Mesothelial cell of epicardium (in vitro differentiated cells): ENCODE data around the gene RARB. TPM values are rescaled to one million over a fixed set of nuclear protein-coding genes. Genes with fewer than 3 reads are reported as not detected.

Experiments used
- DNase-seq, 2 experiments: peaks; one replicate each; pipeline ENCODE4 v3.0.0; 2021; ENCODE audit warnings: low spot score in 2 of 2; ENCODE audit not compliant: unreplicated experiment in 2 of 2
- H3K27ac Mint-ChIP-seq: 2 replicates; pipeline ENCODE4 v1.8.0; 2021; ENCODE audit warnings: mixed read lengths
- H3K27me3 Mint-ChIP-seq: 2 replicates; pipeline ENCODE4 v1.8.0; 2021; ENCODE audit warnings: low read depth, mixed read lengths
- H3K36me3 Mint-ChIP-seq: 2 replicates; pipeline ENCODE4 v1.8.0; 2021; ENCODE audit warnings: mixed read lengths
- H3K4me1 Mint-ChIP-seq: 2 replicates; pipeline ENCODE4 v1.8.0; 2021; ENCODE audit warnings: mixed read lengths
- H3K4me3 Mint-ChIP-seq: 2 replicates; pipeline ENCODE4 v1.8.0; 2021; ENCODE audit warnings: mild to moderate bottlenecking, moderate library complexity, mixed read lengths
- H3K9me3 Mint-ChIP-seq: 2 replicates; pipeline ENCODE4 v1.8.0; 2021; ENCODE audit warnings: mixed read lengths
- total RNA-seq: library from RNA; stranded (reverse); gene quantifications from 3 replicates; pipeline ENCODE4 v1.2.1, GENCODE V29; 2021
- TF ChIP-seq, protein P1 (sequence below): fragments of 200-600 bp; sonication (generic); IDR thresholded peaks from one replicate; pipeline ENCODE4 v1.5.0; 2021; ENCODE audit warnings: antibody characterized with exemption; ENCODE audit not compliant: unreplicated experiment

Gene RARB
- total RNA-seq, 1 donor from 2014 or later: 117 TPM

DNA sequence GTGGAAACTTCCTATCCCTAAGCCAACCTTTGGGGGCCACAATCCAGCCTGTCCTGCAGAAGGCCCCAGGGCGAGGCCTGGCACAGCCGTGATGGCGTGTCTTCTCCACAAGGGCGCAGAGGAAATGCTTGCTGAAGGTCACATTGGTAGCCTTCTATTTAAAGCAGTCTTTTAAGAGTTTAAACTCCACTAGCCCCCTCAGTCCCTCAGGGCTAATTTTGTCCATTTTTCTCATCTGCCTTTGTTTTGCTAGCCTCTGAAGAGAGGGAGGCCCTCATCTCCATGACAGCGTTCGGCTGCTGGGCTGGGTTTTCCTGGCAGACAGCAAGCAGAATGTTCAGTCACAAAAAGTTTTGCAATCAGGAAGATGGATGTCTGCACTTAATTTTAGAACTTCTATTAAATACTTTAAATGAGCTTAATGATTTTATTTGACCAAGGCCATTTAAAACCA lies 40.8 kb downstream of the RARB start:
- Mint-ChIP-seq H3K4me3 (no peak overlapping the region), H3K36me3 (peaks cover 15% of the 10 kb centered on the region), H3K9me3 (no peaks in the 10 kb centered on the region), H3K4me1 (peaks cover 52% of the 10 kb centered on the region), H3K27me3 (no peaks in the 10 kb centered on the region), H3K27ac (no peak overlapping the region)
- DNase-seq: no peak
- TF ChIP-seq, protein P1, sequence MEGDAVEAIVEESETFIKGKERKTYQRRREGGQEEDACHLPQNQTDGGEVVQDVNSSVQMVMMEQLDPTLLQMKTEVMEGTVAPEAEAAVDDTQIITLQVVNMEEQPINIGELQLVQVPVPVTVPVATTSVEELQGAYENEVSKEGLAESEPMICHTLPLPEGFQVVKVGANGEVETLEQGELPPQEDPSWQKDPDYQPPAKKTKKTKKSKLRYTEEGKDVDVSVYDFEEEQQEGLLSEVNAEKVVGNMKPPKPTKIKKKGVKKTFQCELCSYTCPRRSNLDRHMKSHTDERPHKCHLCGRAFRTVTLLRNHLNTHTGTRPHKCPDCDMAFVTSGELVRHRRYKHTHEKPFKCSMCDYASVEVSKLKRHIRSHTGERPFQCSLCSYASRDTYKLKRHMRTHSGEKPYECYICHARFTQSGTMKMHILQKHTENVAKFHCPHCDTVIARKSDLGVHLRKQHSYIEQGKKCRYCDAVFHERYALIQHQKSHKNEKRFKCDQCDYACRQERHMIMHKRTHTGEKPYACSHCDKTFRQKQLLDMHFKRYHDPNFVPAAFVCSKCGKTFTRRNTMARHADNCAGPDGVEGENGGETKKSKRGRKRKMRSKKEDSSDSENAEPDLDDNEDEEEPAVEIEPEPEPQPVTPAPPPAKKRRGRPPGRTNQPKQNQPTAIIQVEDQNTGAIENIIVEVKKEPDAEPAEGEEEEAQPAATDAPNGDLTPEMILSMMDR: no peak

DNA sequence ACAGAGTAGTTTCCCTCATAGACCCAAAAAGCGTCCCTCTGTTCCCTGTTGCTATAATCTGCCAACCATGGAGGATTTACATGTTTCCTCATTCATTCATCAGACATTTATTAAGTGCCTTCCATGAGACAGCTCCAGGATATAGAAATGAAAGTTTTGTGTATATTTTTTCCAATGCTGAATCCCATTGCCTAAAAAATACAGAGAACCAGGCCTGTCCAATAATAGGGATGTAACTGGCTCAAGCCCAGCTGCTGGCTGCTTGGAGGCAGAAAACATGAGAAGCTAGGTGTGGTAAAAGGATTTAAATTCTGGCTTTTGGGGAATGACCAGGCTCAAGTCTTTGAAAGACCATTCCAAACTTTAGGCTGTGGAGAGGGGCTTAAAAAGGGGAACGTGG lies 41.5 kb downstream of the RARB start:
- peaks cover 58% of the 10 kb centered on the region for H3K4me1 Mint-ChIP-seq
- no peaks in the 10 kb centered on the region for H3K27me3 Mint-ChIP-seq
- H3K36me3 Mint-ChIP-seq: peaks cover 11% of the 10 kb centered on the region
- DNase-seq: no peak
- peak overlapping the region; percentile 15 for H3K4me3 Mint-ChIP-seq
- TF ChIP-seq, protein P1: no peak
- no peaks in the 10 kb centered on the region for H3K9me3 Mint-ChIP-seq
- no peak overlapping the region for H3K27ac Mint-ChIP-seq

DNA sequence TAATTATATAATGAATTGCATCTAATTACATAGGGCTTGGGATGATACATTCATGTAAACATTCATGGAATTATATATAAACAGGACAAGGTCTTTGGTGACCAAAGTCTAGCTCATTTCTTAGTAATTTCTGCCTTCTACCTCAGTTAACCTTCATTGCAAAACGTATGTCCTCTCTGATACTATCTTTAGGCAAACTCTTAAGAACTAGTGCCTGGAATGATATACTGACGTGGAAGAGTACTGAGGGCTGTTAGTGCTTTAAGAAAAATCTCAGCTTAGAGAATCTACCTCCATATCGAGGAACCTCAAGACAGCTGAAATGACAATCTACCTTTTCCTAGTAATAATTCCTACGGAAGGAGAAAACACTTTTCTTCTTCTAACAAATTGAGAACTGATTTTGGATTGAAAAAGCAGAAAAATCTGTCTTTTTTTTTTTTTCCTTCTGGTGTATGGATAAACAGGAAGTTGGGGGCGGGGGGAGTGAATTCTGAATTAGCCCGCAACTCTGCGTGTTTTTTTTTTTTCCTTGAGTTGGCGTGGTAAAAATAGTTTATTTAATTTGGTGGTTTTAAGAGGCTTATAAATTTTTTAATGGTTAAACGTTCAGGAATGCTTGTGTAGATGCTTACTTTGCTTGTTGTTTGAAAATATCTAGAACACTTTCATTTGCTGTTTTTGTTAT lies 43.2 kb downstream of the RARB start:
- Mint-ChIP-seq H3K4me3 (no peak overlapping the region), H3K27ac (peak overlapping the region; percentile 90)
- no peak for DNase-seq

DNA sequence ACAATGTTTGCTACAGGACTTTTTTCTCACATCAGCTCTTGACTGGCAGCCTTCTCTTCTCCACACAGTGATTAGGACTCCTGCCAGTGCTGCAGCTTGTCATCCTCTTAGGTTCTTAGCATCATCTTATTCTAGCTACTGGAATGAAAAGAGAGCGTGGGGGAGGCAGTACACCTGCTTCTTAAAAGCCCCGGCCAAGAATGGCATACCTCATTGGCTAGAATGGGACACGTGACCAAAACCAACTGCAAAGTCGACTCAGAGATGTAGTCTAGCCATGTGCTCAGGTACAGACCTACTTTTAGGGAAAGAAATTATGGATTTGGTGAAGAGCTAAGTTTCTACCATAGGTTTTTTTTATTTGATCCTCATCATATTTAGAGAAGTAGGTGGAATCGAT lies 44.1 kb downstream of the RARB start:
- peaks cover 19% of the 10 kb centered on the region for H3K36me3 Mint-ChIP-seq
- DNase-seq: no peak
- H3K27ac Mint-ChIP-seq: peak overlapping the region; percentile 90
- H3K9me3 Mint-ChIP-seq: no peaks in the 10 kb centered on the region
- H3K27me3 Mint-ChIP-seq: no peaks in the 10 kb centered on the region
- H3K4me3 Mint-ChIP-seq: no peak overlapping the region
- TF ChIP-seq, protein P1: no peak
- H3K4me1 Mint-ChIP-seq: peaks cover 71% of the 10 kb centered on the region

More for the DNA sequence above, 43.2 kb downstream of the RARB start:
- no peaks in the 10 kb centered on the region for H3K27me3 Mint-ChIP-seq
- H3K4me1 Mint-ChIP-seq: peaks cover 65% of the 10 kb centered on the region
- peaks cover 16% of the 10 kb centered on the region for H3K36me3 Mint-ChIP-seq
- no peaks in the 10 kb centered on the region for H3K9me3 Mint-ChIP-seq
- TF ChIP-seq, protein P1: no peak

DNA sequence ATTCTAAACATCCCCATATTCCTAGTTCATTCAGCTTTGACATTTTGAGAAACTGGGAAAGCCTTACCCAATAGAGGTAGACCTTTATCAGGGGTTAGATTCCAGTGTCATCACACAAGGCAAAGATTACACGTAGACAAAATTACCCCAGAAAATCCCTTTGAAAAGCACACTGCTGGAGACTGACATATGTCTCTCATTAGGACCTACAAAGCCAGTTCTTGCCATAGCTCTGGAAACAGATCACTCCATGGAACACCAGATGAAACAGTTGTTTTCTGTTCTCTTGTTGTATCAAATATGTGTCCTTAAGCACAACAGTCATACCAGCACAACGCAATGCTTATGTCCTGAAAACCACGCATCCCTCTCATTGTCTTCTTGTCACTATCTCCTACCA lies 44.7 kb downstream of the RARB start:
- no peaks in the 10 kb centered on the region for H3K9me3 Mint-ChIP-seq
- H3K27ac Mint-ChIP-seq: peak overlapping the region; percentile 90
- H3K4me1 Mint-ChIP-seq: peaks cover 71% of the 10 kb centered on the region
- peaks cover 25% of the 10 kb centered on the region for H3K36me3 Mint-ChIP-seq
- no peak overlapping the region for H3K4me3 Mint-ChIP-seq
- TF ChIP-seq, protein P1: no peak
- no peaks in the 10 kb centered on the region for H3K27me3 Mint-ChIP-seq
- no peak for DNase-seq
